ENCODE results near the gene ITGB8.

GRCh38 chr7:20311743-20312042 is 19.0 kb upstream of the ITGB8 start:
- TF ChIP-seq CTCF (IDR thresholded peaks at IDR 0.05) (no peak), POLR2AphosphoS5 (IDR thresholded peaks at IDR 0.05) (no peak), POLR2A (IDR thresholded peaks at IDR 0.05) (no peak)

All from upper lobe of left lung (tissue), 4 donors.